A673 (cell line): ENCODE results near the gene TGM5. TPM values are rescaled to one million over a fixed set of nuclear protein-coding genes. Genes with fewer than 3 reads are reported as not detected.
"Not testable (repeated sequence)": the region's sequence is repeated elsewhere in the genome, so short reads cannot be mapped to it uniquely, and the experiment has no call there.

Experiments used
- BruUV-seq: library from RNA; stranded (reverse); fragments of 400-500 nt; replicated peaks from 2 replicates; lab custom pipeline; 2021; lab: Mats Ljungman, UMichigan
- CTCF ChIA-PET: fragments of 300-600 bp; sonication (Branson Sonifier 250); formaldehyde crosslinking; loops from one replicate; lab custom pipeline; 2022; ENCODE audit warnings: antibody characterized with exemption; lab: Charles Lee
- POLR2A ChIA-PET: fragments of 300-600 bp; sonication (Branson Sonifier 250); formaldehyde crosslinking; loops from one replicate; lab custom pipeline; 2022; ENCODE audit warnings: antibody characterized with exemption; ENCODE audit not compliant: low non-redundant PET; lab: Charles Lee
- DNase-seq: peaks from one replicate; pipeline ENCODE4 v3.0.0-alpha.2; 2015; ENCODE audit warnings: low spot score
- H3K27ac ChIP-seq: fragments of 200-600 bp; sonication (generic); 2 replicates; pipeline ENCODE4 v1.5.1; 2016; ENCODE audit warnings: mixed run types, low read depth, mild to moderate bottlenecking, mixed read lengths, antibody characterized with exemption, low read length; ENCODE audit not compliant: poor library complexity, severe bottlenecking
- H3K27me3 ChIP-seq: fragments of 200-600 bp; sonication (generic); replicated peaks from 2 replicates; pipeline ENCODE4 v1.6.1; 2017; ENCODE audit warnings: mixed run types, low read depth, mild to moderate bottlenecking, mixed read lengths, antibody characterized with exemption, low read length; ENCODE audit not compliant: insufficient read depth, poor library complexity
- H3K36me3 ChIP-seq: fragments of 200-600 bp; sonication (generic); 2 replicates; pipeline ENCODE4 v1.6.1; 2016; ENCODE audit warnings: mixed run types, mild to moderate bottlenecking, mixed read lengths, antibody characterized with exemption, low read length; ENCODE audit not compliant: insufficient read depth, poor library complexity, severe bottlenecking
- H3K4me1 ChIP-seq: fragments of 200-600 bp; sonication (generic); 2 replicates; pipeline ENCODE4 v1.6.1; 2017; ENCODE audit warnings: mixed run types, mild to moderate bottlenecking, mixed read lengths, antibody characterized with exemption, low read length; ENCODE audit not compliant: insufficient read depth, poor library complexity, severe bottlenecking
- H3K4me3 ChIP-seq: fragments of 200-600 bp; sonication (generic); 2 replicates; pipeline ENCODE4 v1.5.1; 2016; ENCODE audit warnings: low read depth, mixed run types, mild to moderate bottlenecking, mixed read lengths, low read length; ENCODE audit not compliant: poor library complexity, severe bottlenecking
- H3K9me3 ChIP-seq: fragments of 200-600 bp; sonication (generic); 2 replicates; pipeline ENCODE4 v1.6.1; 2016; ENCODE audit warnings: mixed run types, low read depth, mild to moderate bottlenecking, mixed read lengths, antibody characterized with exemption, low read length; ENCODE audit not compliant: poor library complexity, severe bottlenecking
- EZH2 ChIP-seq: fragments of 200-600 bp; sonication (generic); IDR thresholded peaks from 2 replicates; pipeline ENCODE4 v1.6.1; 2017; ENCODE audit warnings: borderline replicate concordance, low read depth, mild to moderate bottlenecking, mixed read lengths, antibody characterized with exemption, low read length; ENCODE audit not compliant: poor library complexity, severe bottlenecking
- intact Hi-C: fragments of 100-400 bp; cut with micrococcal nuclease; formaldehyde crosslinking; loops from one replicate; pipeline ENCODE4 v1.10.0; 2022; ENCODE audit not compliant: unreplicated experiment
- total RNA-seq: library from RNA; stranded (reverse); gene quantifications from 2 replicates; pipeline ENCODE4 v1.2.3, GENCODE V29; 2021
- TF ChIP-seq, protein P1 (sequence below): fragments of 300-800, 200-600 bp; sonication (generic); conservative IDR thresholded peaks from 2 replicates; pipeline ENCODE4 v1.5.1; 2017; ENCODE audit warnings: low read depth, mild to moderate bottlenecking, antibody characterized with exemption, low read length, moderate library complexity, mixed read lengths

Gene TGM5
- total RNA-seq, 1 experiment from 2014 or later = not detected

DNA sequence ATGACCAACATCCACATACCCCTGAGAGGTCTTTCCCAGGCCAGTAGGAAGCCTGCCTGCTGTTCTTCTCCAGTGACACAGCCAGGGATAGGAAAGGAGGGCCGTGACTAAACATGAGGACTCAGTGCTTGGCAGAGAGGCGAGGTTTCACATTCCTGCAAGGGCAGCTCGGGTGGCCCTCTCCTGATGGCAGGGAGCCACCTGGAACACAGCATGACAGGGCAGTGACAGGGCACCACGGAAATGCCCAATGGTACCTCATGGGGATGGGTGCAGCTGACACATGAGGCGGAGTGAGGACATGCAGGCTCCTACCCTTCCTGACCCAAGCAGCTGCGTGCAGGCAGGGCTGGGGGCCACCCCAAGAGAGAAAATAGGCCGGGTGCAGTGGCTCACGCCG lies 7.4 kb upstream of the TGM5 start:
- no peak for TF ChIP-seq EZH2
- TF ChIP-seq, protein P1, sequence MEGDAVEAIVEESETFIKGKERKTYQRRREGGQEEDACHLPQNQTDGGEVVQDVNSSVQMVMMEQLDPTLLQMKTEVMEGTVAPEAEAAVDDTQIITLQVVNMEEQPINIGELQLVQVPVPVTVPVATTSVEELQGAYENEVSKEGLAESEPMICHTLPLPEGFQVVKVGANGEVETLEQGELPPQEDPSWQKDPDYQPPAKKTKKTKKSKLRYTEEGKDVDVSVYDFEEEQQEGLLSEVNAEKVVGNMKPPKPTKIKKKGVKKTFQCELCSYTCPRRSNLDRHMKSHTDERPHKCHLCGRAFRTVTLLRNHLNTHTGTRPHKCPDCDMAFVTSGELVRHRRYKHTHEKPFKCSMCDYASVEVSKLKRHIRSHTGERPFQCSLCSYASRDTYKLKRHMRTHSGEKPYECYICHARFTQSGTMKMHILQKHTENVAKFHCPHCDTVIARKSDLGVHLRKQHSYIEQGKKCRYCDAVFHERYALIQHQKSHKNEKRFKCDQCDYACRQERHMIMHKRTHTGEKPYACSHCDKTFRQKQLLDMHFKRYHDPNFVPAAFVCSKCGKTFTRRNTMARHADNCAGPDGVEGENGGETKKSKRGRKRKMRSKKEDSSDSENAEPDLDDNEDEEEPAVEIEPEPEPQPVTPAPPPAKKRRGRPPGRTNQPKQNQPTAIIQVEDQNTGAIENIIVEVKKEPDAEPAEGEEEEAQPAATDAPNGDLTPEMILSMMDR = no peak
- Histone ChIP-seq H3K4me3 (no peak overlapping the region), H3K27me3 (no peaks in the 10 kb centered on the region), H3K36me3 (no peaks in the 10 kb centered on the region), H3K9me3 (no peaks in the 10 kb centered on the region), H3K4me1 (no peaks in the 10 kb centered on the region), H3K27ac (no peak overlapping the region)
- intact Hi-C loops = no loop called here
- POLR2A ChIA-PET = no interaction called here
- DNase-seq = no peak
- no TSS peak for BruUV-seq
- CTCF ChIA-PET = interaction anchor here (0.6 kb wide), 2 partner anchors 207 to 266 kb away, joined by 4 to 6 read pairs; no protein-coding TSS in a partner anchor

DNA sequence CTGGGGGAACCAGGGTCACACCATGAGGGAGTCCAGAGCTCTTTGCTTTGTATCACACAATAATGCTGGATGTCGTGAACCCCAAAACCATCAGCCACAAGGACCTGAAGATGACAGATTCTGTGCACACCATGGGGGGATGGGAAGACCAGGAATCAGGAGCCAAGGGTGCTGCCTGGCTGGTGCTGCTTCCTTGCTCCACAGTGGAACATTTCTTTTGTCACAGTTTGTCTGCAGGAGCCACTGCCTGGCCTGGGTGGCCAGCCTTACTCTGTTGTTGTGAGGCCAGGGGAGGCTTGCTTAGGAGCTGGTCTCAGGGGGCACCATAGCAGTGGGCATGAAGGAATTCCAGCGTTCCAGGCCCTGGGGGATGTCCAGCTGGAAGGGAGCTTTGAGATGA lies 6.5 kb upstream of the TGM5 start:
- Histone ChIP-seq H3K36me3 (no peaks in the 10 kb centered on the region), H3K4me3 (no peak overlapping the region), H3K9me3 (no peaks in the 10 kb centered on the region), H3K27ac (no peak overlapping the region), H3K4me1 (no peaks in the 10 kb centered on the region), H3K27me3 (no peaks in the 10 kb centered on the region)
- ChIA-PET POLR2A (no interaction called here), CTCF (no interaction called here)
- DNase-seq = no peak
- intact Hi-C loops = no loop called here
- TF ChIP-seq, protein P1 = no peak
- TF ChIP-seq EZH2 = no peak
- BruUV-seq = no TSS peak

DNA sequence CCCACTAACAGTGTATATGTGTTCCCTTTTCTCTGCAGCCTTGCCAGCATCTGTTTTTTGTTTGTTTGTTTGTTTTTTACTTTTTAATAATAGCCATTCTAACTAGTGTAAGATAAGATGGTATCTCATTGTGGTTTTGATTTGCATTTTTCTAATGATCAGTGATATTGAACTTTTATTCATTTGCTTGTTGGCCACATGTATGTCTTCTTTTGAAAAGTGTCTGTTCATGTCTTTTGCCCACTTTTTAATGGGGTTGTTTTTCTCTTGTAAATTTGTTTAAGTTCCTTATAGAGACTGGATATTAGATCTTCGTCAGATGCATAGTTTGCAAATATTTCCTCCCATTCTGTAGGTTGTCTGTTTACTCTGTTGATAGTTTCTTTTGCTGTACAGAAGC lies 5.2 kb upstream of the TGM5 start:
- H3K36me3 ChIP-seq, BruUV-seq, H3K27me3 ChIP-seq, H3K27ac ChIP-seq, H3K9me3 ChIP-seq, H3K4me3 ChIP-seq, H3K4me1 ChIP-seq, intact Hi-C loops, POLR2A ChIA-PET, CTCF ChIA-PET, DNase-seq: not testable (repeated sequence)

DNA sequence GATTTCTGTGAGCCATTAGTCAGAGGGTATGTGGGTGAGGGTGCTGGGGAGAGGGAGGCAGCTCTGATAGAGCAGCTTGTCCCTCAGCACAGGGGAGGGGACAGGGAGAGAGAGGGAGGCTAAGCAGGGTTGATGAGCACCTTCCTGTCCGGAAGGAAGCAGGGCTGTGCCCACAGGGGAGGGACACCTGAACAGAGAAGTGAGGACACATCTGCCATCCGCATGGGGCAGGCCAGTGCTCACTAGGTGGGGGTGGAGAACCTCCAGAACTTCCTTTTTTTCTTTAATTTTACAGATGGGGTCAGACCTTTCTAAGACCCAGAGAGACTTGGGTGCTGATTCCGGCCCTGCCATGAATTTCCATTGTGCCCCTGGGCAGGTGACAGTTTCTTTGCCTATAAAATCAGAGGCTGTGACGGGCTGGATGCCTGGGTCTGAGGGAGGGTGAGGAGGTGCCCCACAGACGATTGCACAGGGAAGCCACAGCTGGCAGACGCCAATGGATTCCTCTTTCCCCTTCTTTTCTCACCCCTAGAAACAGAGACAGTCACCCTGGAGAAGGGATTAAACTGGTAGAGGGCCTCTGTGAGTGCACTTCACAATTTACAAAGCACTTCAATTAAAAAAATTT lies 4.1 kb upstream of the TGM5 start:
- CTCF ChIA-PET = no interaction called here
- BruUV-seq = no TSS peak
- POLR2A ChIA-PET = no interaction called here
- Histone ChIP-seq H3K4me3 (no peak overlapping the region), H3K36me3 (no peaks in the 10 kb centered on the region), H3K27me3 (no peaks in the 10 kb centered on the region), H3K27ac (no peak overlapping the region), H3K9me3 (no peaks in the 10 kb centered on the region), H3K4me1 (no peaks in the 10 kb centered on the region)
- intact Hi-C loops = no loop called here
- TF ChIP-seq, protein P1 = no peak
- no peak for TF ChIP-seq EZH2
- DNase-seq = no peak
